Pons (tissue), 1 donor: ENCODE data around the gene KDM2B.
A peak's percentile ranks its signal among the peaks of the same experiment; 100 is the strongest.

Source experiments
- DNase-seq: peaks from one replicate; pipeline ENCODE4 v3.0.0-alpha.2; 2016; ENCODE audit warnings: low spot score

The KDM2B gene

GRCh38 chr12:121430833-121431415 lies 149.9 kb downstream of the KDM2B start:
- DNase-seq: no peak

GRCh38 chr12:121428883-121429282 lies 151.9 kb downstream of the KDM2B start:
- DNase-seq: no peak

- no peak for DNase-seq
These were observed 153.2 kb downstream of the KDM2B start for GRCh38 chr12:121427556-121428050.

- DNase-seq: no peak
These were observed 156.2 kb downstream of the KDM2B start for GRCh38 chr12:121424624-121424975.

GRCh38 chr12:121423682-121424623 lies 156.9 kb downstream of the KDM2B start:
- DNase-seq: peak; percentile 42

- DNase-seq: no peak
These were observed 157.6 kb downstream of the KDM2B start for GRCh38 chr12:121423253-121423652.

GRCh38 chr12:121420109-121420508 lies 160.7 kb downstream of the KDM2B start:
- DNase-seq: no peak

- DNase-seq: no peak
These were observed 163.0 kb downstream of the KDM2B start for GRCh38 chr12:121417847-121418246.

GRCh38 chr12:121413917-121414316 lies 166.9 kb downstream of the KDM2B start:
- no peak for DNase-seq

- no peak for DNase-seq
These were observed 175.6 kb downstream of the KDM2B start for GRCh38 chr12:121405211-121405610.

GRCh38 chr12:121404734-121405133 lies 176.1 kb downstream of the KDM2B start:
- no peak for DNase-seq

- no peak for DNase-seq
These were observed 177.1 kb downstream of the KDM2B start for GRCh38 chr12:121403721-121404120.

GRCh38 chr12:121400332-121401139 lies 180.3 kb downstream of the KDM2B start:
- DNase-seq: peak; percentile 40

- DNase-seq: peak; percentile 96
These were observed 181.2 kb downstream of the KDM2B start, which contains the start of gene RNF34 for GRCh38 chr12:121399391-121400331. Gene RNF34 (plus strand): TSS chr12:121400118. CDS start chr12:121400213, 95 bp downstream.

GRCh38 chr12:121398355-121398754 lies 182.5 kb downstream of the KDM2B start:
- DNase-seq: no peak

- DNase-seq: no peak
These were observed 183.3 kb downstream of the KDM2B start for GRCh38 chr12:121397521-121397920.

- no peak for DNase-seq
These were observed 188.5 kb downstream of the KDM2B start for GRCh38 chr12:121392325-121392716.

- DNase-seq: peak; percentile 25
These were observed 189.1 kb downstream of the KDM2B start for GRCh38 chr12:121391619-121392324.

- no peak for DNase-seq
These were observed 190.0 kb downstream of the KDM2B start for GRCh38 chr12:121390856-121391255.

- no peak for DNase-seq
These were observed 192.3 kb downstream of the KDM2B start for GRCh38 chr12:121388421-121388981.
